A549 (cell line): ENCODE results near the gene APOA1. TPM values are rescaled to one million over a fixed set of nuclear protein-coding genes. Genes with fewer than 3 reads are reported as not detected.

Source experiments
- ATAC-seq, 2 experiments: fragments of 200-7000 bp in 1 of 2; fragments of >200 bp in 1 of 2; cut with Nextera tagmentation in 1 of 2; cut with Tn5 transposase in 1 of 2; 3 replicates each; pipeline versions ENCODE4 v1.8.0 to v1.9.1; 2018 to 2020; ENCODE audit warnings: mild to moderate bottlenecking in 1 of 2, moderate library complexity in 1 of 2
- CTCF ChIA-PET: fragments of 300-600 bp; sonication (Branson Sonifier 250); formaldehyde crosslinking; extraction: SDS; loops from one replicate; lab custom pipeline; 2021; ENCODE audit warnings: antibody characterized with exemption, inconsistent platforms; lab: Yijun Ruan, JAX
- POLR2A ChIA-PET: fragments of 350-600 bp; formaldehyde crosslinking; extraction: SDS; loops from one replicate; lab custom pipeline; 2021; ENCODE audit warnings: antibody characterized with exemption, inconsistent platforms; lab: Yijun Ruan, JAX
- DNase-seq, 2 experiments: peaks; one replicate each; pipeline versions ENCODE4 v3.0.0 to v3.0.0-alpha.2; 2011 to 2016; ENCODE audit warnings: low read depth in 1 of 2, low spot score in 1 of 2
- FAIRE-seq: peaks from 2 replicates; lab custom pipeline; 2011; peaks lifted over from hg19 to GRCh38; lab: Jason Lieb, UNC
- H3K27ac ChIP-seq, 2 experiments: fragments of >200 bp; sonication (Bioruptor Twin); formaldehyde crosslinking; 3 replicates each; pipeline ENCODE4 v1.5.1; 2016 to 2017
- H3K4me1 ChIP-seq: fragments of >200 bp; sonication (Bioruptor Twin); formaldehyde crosslinking; 3 replicates; pipeline ENCODE4 v1.6.1; 2016
- H3K4me2 ChIP-seq: fragments of >200 bp; sonication (Bioruptor Twin); formaldehyde crosslinking; 3 replicates; pipeline ENCODE4 v1.6.1; 2016
- H3K4me3 ChIP-seq: fragments of >200 bp; sonication (Bioruptor Twin); formaldehyde crosslinking; 3 replicates; pipeline ENCODE4 v1.5.1; 2016
- H3K9me3 ChIP-seq: fragments of >200 bp; sonication (Bioruptor Twin); formaldehyde crosslinking; 3 replicates; pipeline ENCODE4 v1.6.1; 2016
- CBX2 ChIP-seq: fragments of 200-600 bp; sonication (generic); IDR thresholded peaks from 2 replicates; pipeline ENCODE4 v1.6.1; 2016; ENCODE audit warnings: low read depth, mild to moderate bottlenecking, borderline replicate concordance
- CBX8 ChIP-seq: fragments of 200-600 bp; sonication (generic); IDR thresholded peaks from 2 replicates; pipeline ENCODE4 v1.6.1; 2016
- CEBPB ChIP-seq, 2 experiments: fragments of >200 bp in 1 of 2; sonication (Bioruptor Twin) in 1 of 2; formaldehyde crosslinking in 1 of 2; IDR thresholded peaks; 2 replicates each; pipeline ENCODE4 v1.6.1; 2012 to 2016
- CHD2 ChIP-seq: fragments of 150-350 bp; IDR thresholded peaks from 2 replicates; pipeline ENCODE4 v1.6.1; 2014; ENCODE audit warnings: low read length; ENCODE audit not compliant: partially characterized antibody
- EHMT2 ChIP-seq: fragments of 200-600 bp; sonication (generic); IDR thresholded peaks from 2 replicates; pipeline ENCODE4 v1.6.1; 2016; ENCODE audit warnings: antibody characterized with exemption, low read depth, mild to moderate bottlenecking, moderate library complexity
- EP300 ChIP-seq, 2 experiments: fragments of >200 bp; sonication (Bioruptor Twin); formaldehyde crosslinking; IDR thresholded peaks; 2 replicates in 1 of 2; 3 replicates in 1 of 2; pipeline ENCODE4 v1.6.1; 2016 to 2017
- FOSB ChIP-seq: fragments of 250-450 bp; sonication (Bioruptor Pico); IDR thresholded peaks from 2 replicates; pipeline ENCODE4 v1.5.0; 2020; ENCODE audit warnings: mild to moderate bottlenecking, moderate library complexity
- FOXS1 ChIP-seq: fragments of 250-450 bp; sonication (Bioruptor Pico); IDR thresholded peaks from 2 replicates; pipeline ENCODE4 v1.5.0; 2020; ENCODE audit warnings: mild to moderate bottlenecking, moderate library complexity
- GATA3 ChIP-seq: IDR thresholded peaks from 2 replicates; pipeline ENCODE4 v1.6.1; 2012; ENCODE audit warnings: borderline replicate concordance
- HDAC2 ChIP-seq: fragments of 200-600 bp; sonication (generic); IDR thresholded peaks from 2 replicates; pipeline ENCODE4 v1.6.1; 2016
- HEYL ChIP-seq: fragments of 250-450 bp; sonication (Bioruptor Pico); IDR thresholded peaks from 2 replicates; pipeline ENCODE4 v1.8.0; 2021; ENCODE audit warnings: mild to moderate bottlenecking, moderate library complexity
- HOXA7 ChIP-seq: fragments of 250-450 bp; sonication (Bioruptor Pico); IDR thresholded peaks from 2 replicates; pipeline ENCODE4 v1.5.0; 2020; ENCODE audit warnings: mild to moderate bottlenecking, moderate library complexity
- MAFK ChIP-seq: fragments of 450-650 bp; IDR thresholded peaks from 2 replicates; pipeline ENCODE4 v1.6.1; 2014; ENCODE audit not compliant: partially characterized antibody
- MYC ChIP-seq: IDR thresholded peaks from 2 replicates; pipeline ENCODE4 v1.6.1; 2012; ENCODE audit warnings: mild to moderate bottlenecking, inconsistent platforms, low read length, improper control_type of control experiment, borderline replicate concordance
- NPAS2 ChIP-seq: fragments of 250-450 bp; sonication (Bioruptor Pico); IDR thresholded peaks from 2 replicates; pipeline ENCODE4 v1.8.0; 2022; ENCODE audit warnings: mild to moderate bottlenecking, moderate library complexity, borderline replicate concordance
- RFX5 ChIP-seq: fragments of 450-650 bp; IDR thresholded peaks from 2 replicates; pipeline ENCODE4 v1.7.1; 2014; ENCODE audit warnings: antibody characterized with exemption, mild to moderate bottlenecking, moderate library complexity
- TP53 ChIP-seq: fragments of 250-450 bp; sonication (Bioruptor Pico); IDR thresholded peaks from 2 replicates; pipeline ENCODE4 v1.5.0; 2021; ENCODE audit warnings: mild to moderate bottlenecking, moderate library complexity
- ZC3H11A ChIP-seq: fragments of 450-650 bp; IDR thresholded peaks from 2 replicates; pipeline ENCODE4 v1.6.1; 2014; ENCODE audit warnings: antibody characterized with exemption, mild to moderate bottlenecking
- ZNF302 ChIP-seq: fragments of 250-450 bp; sonication (Bioruptor Pico); IDR thresholded peaks from 2 replicates; pipeline ENCODE4 v1.9.0; 2021; ENCODE audit warnings: inconsistent platforms, mild to moderate bottlenecking, moderate library complexity
- WGBS: methylation state at CpG from one replicate; pipeline ENCODE4 v1.1.6; 2017; ENCODE audit errors: missing lambda C conversion rate; 5-methylcytosine and 5-hydroxymethylcytosine counted together
- polyA plus RNA-seq, 4 experiments: library from polyadenylated mRNA; depleted of rRNA in 3 of 4; stranded (reverse); fragments of >200 nt; fragmentation: RNase III in 1 of 4; extraction: RNeasy Plus Mini Kit Qiagen cat#74134 plus additional on column Dnase treatment in 1 of 4; gene quantifications; 2 replicates in 3 of 4; 3 replicates in 1 of 4; pipeline ENCODE4 v1.2.3, GENCODE V29; 2011 to 2017
- TF ChIP-seq, protein P1 (sequence below): IDR thresholded peaks from 2 replicates; pipeline ENCODE4 v1.6.1; 2012
- TF ChIP-seq, protein P2 (sequence below): fragments of 250-450 bp; sonication (Bioruptor Pico); IDR thresholded peaks from 2 replicates; pipeline ENCODE4 v1.5.0; 2020; ENCODE audit warnings: low read depth, mild to moderate bottlenecking, moderate library complexity
- TF ChIP-seq, protein P3 (sequence below): fragments of 250-450 bp; sonication (Bioruptor Pico); IDR thresholded peaks from 2 replicates; pipeline ENCODE4 v1.5.0; 2021; ENCODE audit warnings: mild to moderate bottlenecking, moderate library complexity, borderline replicate concordance
- TF ChIP-seq, protein P4 (sequence below): fragments of >200 bp; sonication (Bioruptor Twin); formaldehyde crosslinking; IDR thresholded peaks from 2 replicates; pipeline ENCODE4 v1.6.1; 2016

APOA1 gene
- polyA plus RNA-seq, 2 of the 4 experiments (the other 2 are of a cell fraction): 0.23 TPM; not detected in 1

DNA sequence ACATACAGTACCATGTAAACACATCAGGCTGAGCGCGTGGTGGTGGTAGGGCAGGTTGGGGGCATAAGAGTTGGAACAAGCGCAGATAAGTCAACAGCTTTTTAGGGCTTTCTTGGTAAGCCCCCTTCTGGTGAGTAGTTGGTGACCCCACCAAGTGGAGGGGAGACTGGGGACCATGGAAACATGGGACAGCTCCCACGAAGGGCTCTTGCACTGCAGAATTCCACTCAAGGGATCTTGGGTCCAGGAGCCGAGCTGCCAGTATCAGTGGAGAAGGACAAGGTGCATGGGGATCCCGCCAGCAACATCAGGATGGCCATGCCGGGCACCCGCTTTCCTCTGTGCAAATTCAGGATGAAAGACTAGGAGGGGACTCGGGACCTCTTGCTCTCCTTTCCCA, 6.2 kb upstream of the APOA1 start:
- H3K4me3 ChIP-seq: no peak overlapping the region
- TF ChIP-seq HEYL (CRISPR knock-in tag) (no peak), CHD2 (no peak), MYC (no peak), ZC3H11A (no peak), ZNF302 (CRISPR knock-in tag) (no peak), CBX2 (no peak), CBX8 (no peak), EP300 (IDR thresholded peaks at IDR 0.05) (no peak), HOXA7 (CRISPR knock-in tag) (no peak), EHMT2 (no peak), FOSB (CRISPR knock-in tag) (no peak), HDAC2 (no peak), NPAS2 (CRISPR knock-in tag) (no peak), MAFK (no peak), FOXS1 (CRISPR knock-in tag) (no peak)
- TF ChIP-seq, protein P1, sequence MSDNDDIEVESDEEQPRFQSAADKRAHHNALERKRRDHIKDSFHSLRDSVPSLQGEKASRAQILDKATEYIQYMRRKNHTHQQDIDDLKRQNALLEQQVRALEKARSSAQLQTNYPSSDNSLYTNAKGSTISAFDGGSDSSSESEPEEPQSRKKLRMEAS: no peak
- TF ChIP-seq, protein P2, sequence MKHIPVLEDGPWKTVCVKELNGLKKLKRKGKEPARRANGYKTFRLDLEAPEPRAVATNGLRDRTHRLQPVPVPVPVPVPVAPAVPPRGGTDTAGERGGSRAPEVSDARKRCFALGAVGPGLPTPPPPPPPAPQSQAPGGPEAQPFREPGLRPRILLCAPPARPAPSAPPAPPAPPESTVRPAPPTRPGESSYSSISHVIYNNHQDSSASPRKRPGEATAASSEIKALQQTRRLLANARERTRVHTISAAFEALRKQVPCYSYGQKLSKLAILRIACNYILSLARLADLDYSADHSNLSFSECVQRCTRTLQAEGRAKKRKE (CRISPR knock-in tag): no peak
- TF ChIP-seq, protein P3, sequence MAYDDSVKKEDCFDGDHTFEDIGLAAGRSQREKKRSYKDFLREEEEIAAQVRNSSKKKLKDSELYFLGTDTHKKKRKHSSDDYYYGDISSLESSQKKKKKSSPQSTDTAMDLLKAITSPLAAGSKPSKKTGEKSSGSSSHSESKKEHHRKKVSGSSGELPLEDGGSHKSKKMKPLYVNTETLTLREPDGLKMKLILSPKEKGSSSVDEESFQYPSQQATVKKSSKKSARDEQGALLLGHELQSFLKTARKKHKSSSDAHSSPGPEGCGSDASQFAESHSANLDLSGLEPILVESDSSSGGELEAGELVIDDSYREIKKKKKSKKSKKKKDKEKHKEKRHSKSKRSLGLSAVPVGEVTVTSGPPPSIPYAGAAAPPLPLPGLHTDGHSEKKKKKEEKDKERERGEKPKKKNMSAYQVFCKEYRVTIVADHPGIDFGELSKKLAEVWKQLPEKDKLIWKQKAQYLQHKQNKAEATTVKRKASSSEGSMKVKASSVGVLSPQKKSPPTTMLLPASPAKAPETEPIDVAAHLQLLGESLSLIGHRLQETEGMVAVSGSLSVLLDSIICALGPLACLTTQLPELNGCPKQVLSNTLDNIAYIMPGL (CRISPR knock-in tag): no peak
- TF ChIP-seq, all 56 proteins: peak for 0
- Histone ChIP-seq H3K4me2 (no peak overlapping the region), H3K27ac (no peak overlapping the region), H3K4me1 (no peaks in the 10 kb centered on the region), H3K9me3 (no peaks in the 10 kb centered on the region)
- FAIRE-seq: no peak
- ChIA-PET CTCF (no interaction called here), POLR2A (no interaction called here)
- DNase-seq: no peak
- 82% methylated on average over 7 of the region's 9 CpGs for WGBS
- ATAC-seq: no peak

DNA sequence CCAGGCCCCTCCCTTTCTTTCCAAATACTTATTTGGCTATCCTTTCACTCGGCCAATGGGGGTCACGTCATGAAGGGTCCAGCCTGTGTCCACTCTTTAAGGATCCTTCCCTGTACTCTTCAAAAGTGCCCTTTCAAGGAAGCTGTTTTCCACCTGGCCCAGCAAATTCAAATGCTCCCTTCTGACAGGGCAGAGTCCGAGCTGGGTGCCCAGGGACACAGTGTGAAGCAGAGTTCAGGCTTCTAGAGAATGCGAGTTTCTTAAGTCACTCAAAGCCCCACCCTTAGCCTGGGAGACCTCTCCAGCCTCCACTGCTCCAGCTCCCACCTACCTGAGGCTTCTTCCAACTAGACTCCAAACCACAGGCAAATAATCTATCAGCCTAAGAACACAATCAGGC, 5.5 kb upstream of the APOA1 start:
- CTCF ChIA-PET: no interaction called here
- peak in 1 of 2 experiments; percentile 12 for DNase-seq
- no peak for FAIRE-seq
- Histone ChIP-seq H3K9me3 (no peaks in the 10 kb centered on the region), H3K4me2 (no peak overlapping the region), H3K27ac (no peak overlapping the region), H3K4me3 (no peak overlapping the region), H3K4me1 (no peaks in the 10 kb centered on the region)
- ATAC-seq: no peak; a peak in 1 of 6 replicates
- POLR2A ChIA-PET: no interaction called here
- no peak for TF ChIP-seq HDAC2
- no peak for TF ChIP-seq HOXA7 (CRISPR knock-in tag)
- TF ChIP-seq NPAS2 (CRISPR knock-in tag): no peak
- TF ChIP-seq, protein P1: no peak
- TF ChIP-seq, protein P4, sequence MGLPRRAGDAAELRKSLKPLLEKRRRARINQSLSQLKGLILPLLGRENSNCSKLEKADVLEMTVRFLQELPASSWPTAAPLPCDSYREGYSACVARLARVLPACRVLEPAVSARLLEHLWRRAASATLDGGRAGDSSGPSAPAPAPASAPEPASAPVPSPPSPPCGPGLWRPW: no peak
- TF ChIP-seq RFX5: no peak
- TF ChIP-seq CEBPB (IDR thresholded peaks at IDR 0.05): no peak
- no peak for TF ChIP-seq GATA3
- TF ChIP-seq, protein P2 (CRISPR knock-in tag): no peak
- no peak for TF ChIP-seq TP53 (CRISPR knock-in tag)
- 72% methylated on average over 4 of the region's 4 CpGs for WGBS
